ENCODE data around the gene SCGN. TPM values are rescaled to one million over a fixed set of nuclear protein-coding genes. Genes with fewer than 3 reads are reported as not detected.

Gene SCGN
- total and polyA plus RNA-seq, 2 of the 4 experiments (the other 2 are of a cell fraction): not detected

DNA sequence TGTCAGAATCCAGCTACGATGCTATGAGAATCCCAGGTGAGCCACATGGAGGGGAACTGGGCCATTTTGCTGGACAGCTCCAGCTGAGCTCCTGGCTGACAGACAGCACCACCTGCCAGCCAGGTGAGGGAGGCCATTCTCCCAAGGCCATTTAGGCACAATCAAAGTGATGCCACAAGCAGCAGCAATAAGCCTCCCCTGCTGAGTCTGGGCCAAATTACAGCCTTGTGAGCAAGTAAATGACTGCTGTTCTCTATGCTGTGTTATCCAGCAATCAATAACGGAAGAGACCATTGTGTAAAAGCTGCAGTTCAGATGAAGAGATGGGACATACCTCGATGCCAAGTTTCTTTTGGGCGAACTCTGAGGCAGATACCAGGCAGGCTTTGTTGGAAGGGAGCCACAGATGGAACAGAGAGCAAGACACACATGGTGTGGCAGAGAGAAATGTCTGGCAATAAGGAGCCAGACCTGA is 14.0 kb upstream of the SCGN start:
- H3K18ac ChIP-seq (ENCODE audit: low read depth, low read length): no peak overlapping the region
- in situ Hi-C loops (cut with MboI; ENCODE audit: low sequenced_read_pairs) (no loop called here), dilution Hi-C loops (cut with HindIII; ENCODE audit: low sequenced_read_pairs, unreplicated experiment) (no loop called here), intact Hi-C loops (cut with micrococcal nuclease) (no loop called here)
- H4K8ac ChIP-seq (ENCODE audit: low read depth in 2 of 2, low read length in 2 of 2): no peak overlapping the region
- TF ChIP-seq RAD21 (IDR thresholded peaks at IDR 0.05; ENCODE audit: low read length) (no peak), NFE2L2 (IDR thresholded peaks at IDR 0.05; ENCODE audit: low read depth, low read length) (no peak), MAFK (IDR thresholded peaks at IDR 0.05; ENCODE audit: low read depth, low read length) (no peak), CHD1 (IDR thresholded peaks at IDR 0.05; ENCODE audit: low read depth, low read length) (no peak), RCOR1 (IDR thresholded peaks at IDR 0.05; ENCODE audit: insufficient replicate concordance, low read length) (no peak), MAZ (IDR thresholded peaks at IDR 0.05; ENCODE audit: borderline replicate concordance, low read depth, low read length) (no peak), FOS (IDR thresholded peaks at IDR 0.05; ENCODE audit: low read depth, low read length) (no peak), USF2 (IDR thresholded peaks at IDR 0.05; ENCODE audit: low read depth, low read length) (no peak), RFX5 (IDR thresholded peaks at IDR 0.05; ENCODE audit: low read depth, low read length) (no peak)
- H3K14ac ChIP-seq (replicated peaks; ENCODE audit: low read depth, low read length): no peak overlapping the region
- no peak overlapping the region for H3K4me2 ChIP-seq (ENCODE audit: low read depth, low read length)
- ATAC-seq (ENCODE audit: low read depth) (no peak), DNase-seq (no peak)
- no peak overlapping the region for H3K27ac ChIP-seq (ENCODE audit: insufficient read depth, low read length)
- H3K9me3 ChIP-seq (ENCODE audit: control insufficient read depth, insufficient read depth, low read length): no peaks in the 10 kb centered on the region
- no peaks in the 10 kb centered on the region for H3K4me1 ChIP-seq (ENCODE audit: control insufficient read depth, insufficient read depth, low read length)
- H3K36me3 ChIP-seq (ENCODE audit: control insufficient read depth, insufficient read depth, low read length): no peaks in the 10 kb centered on the region
- H3K56ac ChIP-seq (ENCODE audit: extremely low read depth, insufficient read depth, low read length): no peak overlapping the region
- WGBS, 2 experiments (ENCODE audit: extremely low coverage in 2 of 2, insufficient read length in 1 of 2): 18% methylated on average over 3 of the region's 4 CpGs; no CpG with 5 or more reads in 1 of the 2 experiments
- H2AFZ ChIP-seq (replicated peaks; ENCODE audit: low read length, poor library complexity): no peak overlapping the region
- no peaks in the 10 kb centered on the region for H4K20me1 ChIP-seq (ENCODE audit: insufficient read depth, low read length)
- H3K23ac ChIP-seq (ENCODE audit: low read depth, low read length): no peak overlapping the region
- H2AK5ac ChIP-seq (ENCODE audit: low read depth, low read length): no peak overlapping the region
- no peak overlapping the region for H3K9ac ChIP-seq (ENCODE audit: low read depth, low read length)
- H2AK9ac ChIP-seq (replicated peaks; ENCODE audit: low read depth, low read length, poor library complexity): no peak overlapping the region
- no peaks in the 10 kb centered on the region; the same call in 1 of the 2 replicates for H3K27me3 ChIP-seq (ENCODE audit: control insufficient read depth, insufficient read depth, low read length)
- no peak overlapping the region for H3K4me3 ChIP-seq (ENCODE audit: insufficient read depth, low read depth, low read length)
- H4K91ac ChIP-seq (ENCODE audit: insufficient read depth, low read depth, low read length): no peak overlapping the region
- no peak overlapping the region for H2BK120ac ChIP-seq (ENCODE audit: low read depth, low read length)
- no peak overlapping the region for H2BK20ac ChIP-seq (ENCODE audit: low read depth, low read length)
- H3K9me1 ChIP-seq (ENCODE audit: insufficient read depth, low read length): no peaks in the 10 kb centered on the region
- H3K4ac ChIP-seq (ENCODE audit: low read depth, low read length): no peak overlapping the region
- BruUV-seq (replicated peaks): no TSS peak
- no peak overlapping the region for H2BK5ac ChIP-seq (ENCODE audit: low read depth, low read length, poor library complexity, severe bottlenecking)
- H2BK15ac ChIP-seq (ENCODE audit: low read depth, low read length): no peak overlapping the region
- POLR2A ChIA-PET (ENCODE audit: unreplicated experiment): no interaction called here
- no peak overlapping the region for H4K5ac ChIP-seq (ENCODE audit: low read depth, low read length)
- CTCF ChIA-PET: no interaction called here
- H3K79me1 ChIP-seq (ENCODE audit: low read depth in 1 of 2, low read length in 2 of 2): no peaks in the 10 kb centered on the region
